T-helper 1 cell treated with Interleukin-12 subunit alpha and Interleukin-12 subunit beta and Interleukin-4 antibody, amounts not matched to agents 30 μg/mL and 1 μg/mL, for 36 hours (primary cell): ENCODE results near the gene CMA1.
"Not testable (repeated sequence)": the region's sequence is repeated elsewhere in the genome, so short reads cannot be mapped to it uniquely, and the experiment has no call there.

Source experiments
- H3K27ac Mint-ChIP-seq: one replicate; pipeline ENCODE4 v1.8.0; 2021; ENCODE audit warnings: mild to moderate bottlenecking, mixed read lengths
- H3K27me3 Mint-ChIP-seq: one replicate; pipeline ENCODE4 v1.8.0; 2021; ENCODE audit warnings: low read depth, mixed read lengths
- H3K36me3 Mint-ChIP-seq: one replicate; pipeline ENCODE4 v1.8.0; 2021; ENCODE audit warnings: low read depth, mixed read lengths
- H3K4me1 Mint-ChIP-seq: one replicate; pipeline ENCODE4 v1.8.0; 2021; ENCODE audit warnings: low read depth, mixed read lengths
- H3K4me3 Mint-ChIP-seq: one replicate; pipeline ENCODE4 v1.8.0; 2021; ENCODE audit warnings: mild to moderate bottlenecking, moderate library complexity, mixed read lengths
- H3K9me3 Mint-ChIP-seq: one replicate; pipeline ENCODE4 v1.8.0; 2021; ENCODE audit warnings: mixed read lengths

CMA1 gene, protein sequence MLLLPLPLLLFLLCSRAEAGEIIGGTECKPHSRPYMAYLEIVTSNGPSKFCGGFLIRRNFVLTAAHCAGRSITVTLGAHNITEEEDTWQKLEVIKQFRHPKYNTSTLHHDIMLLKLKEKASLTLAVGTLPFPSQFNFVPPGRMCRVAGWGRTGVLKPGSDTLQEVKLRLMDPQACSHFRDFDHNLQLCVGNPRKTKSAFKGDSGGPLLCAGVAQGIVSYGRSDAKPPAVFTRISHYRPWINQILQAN

DNA sequence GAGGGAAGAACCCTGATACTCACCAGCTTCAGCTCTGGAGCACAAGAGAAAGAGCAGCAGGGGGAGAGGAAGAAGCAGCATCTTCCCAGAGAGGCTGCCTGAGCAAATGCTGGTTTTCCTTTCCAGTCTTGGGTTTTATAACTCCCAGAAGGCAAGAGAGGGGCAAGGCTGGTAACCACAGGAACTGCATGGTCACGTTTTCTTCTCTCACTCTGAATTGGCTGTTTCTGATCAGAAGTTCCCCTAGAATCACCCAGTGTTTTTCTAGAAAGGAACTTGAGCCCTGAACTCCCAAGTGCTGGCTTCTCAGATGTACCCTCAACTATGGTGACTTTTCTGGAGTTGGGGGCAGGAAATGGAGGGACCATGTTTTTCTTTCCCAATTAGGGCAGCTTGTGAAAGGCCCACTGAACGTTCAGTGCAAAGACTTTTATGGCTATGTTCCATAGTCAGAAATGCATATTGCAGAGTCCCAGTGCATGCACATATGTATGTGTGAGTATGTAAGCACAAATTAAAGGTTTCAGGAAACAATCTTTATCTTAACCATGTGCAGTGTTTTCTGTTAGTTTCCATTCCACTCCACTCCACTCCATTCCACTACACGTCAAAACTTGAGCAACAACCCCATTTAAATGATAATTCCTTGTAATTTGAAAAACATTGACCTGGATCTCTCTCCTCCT lies at the start of gene CMA1:
Gene CMA1, minus strand, starts transcription at position 111 of the 686 bp plus-strand sequence. Its CDS starts 30 bp downstream, at position 81.
- peaks cover 8% of the 10 kb centered on the region for H3K27me3 Mint-ChIP-seq
- H3K27ac Mint-ChIP-seq, result peak within 1 kb of the TSS; percentile 52
- H3K9me3 Mint-ChIP-seq, result no peaks in the 10 kb centered on the region
- H3K36me3 Mint-ChIP-seq, result no peaks in the 10 kb centered on the region
- no peak within 1 kb of the TSS for H3K4me3 Mint-ChIP-seq
- peaks cover 14% of the 10 kb centered on the region for H3K4me1 Mint-ChIP-seq

DNA sequence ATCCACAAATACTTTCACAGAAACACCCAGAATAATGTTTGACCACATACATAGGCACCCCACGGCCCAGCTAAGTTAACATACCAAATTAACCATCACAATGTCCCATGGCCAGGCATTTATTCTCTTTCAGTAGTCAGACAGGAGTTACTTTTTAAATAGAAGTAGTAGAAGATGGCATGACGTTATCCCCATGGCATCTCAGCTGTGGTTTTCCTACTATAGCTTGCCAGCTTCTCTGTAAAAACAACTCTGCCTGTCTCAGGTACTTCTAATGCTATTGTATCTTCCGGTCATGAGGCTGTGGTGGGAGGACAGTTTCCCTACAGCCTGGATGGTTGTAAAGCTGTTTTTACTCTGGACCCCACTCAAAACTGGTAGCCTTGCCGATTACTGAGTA lies 48.7 kb upstream of the CMA1 start:
- H3K36me3 Mint-ChIP-seq, result no peaks in the 10 kb centered on the region
- no peak overlapping the region for H3K4me3 Mint-ChIP-seq
- H3K4me1 Mint-ChIP-seq, result no peaks in the 10 kb centered on the region
- peaks cover 4% of the 10 kb centered on the region for H3K27me3 Mint-ChIP-seq
- peaks cover 8% of the 10 kb centered on the region for H3K9me3 Mint-ChIP-seq
- no peak overlapping the region for H3K27ac Mint-ChIP-seq

DNA sequence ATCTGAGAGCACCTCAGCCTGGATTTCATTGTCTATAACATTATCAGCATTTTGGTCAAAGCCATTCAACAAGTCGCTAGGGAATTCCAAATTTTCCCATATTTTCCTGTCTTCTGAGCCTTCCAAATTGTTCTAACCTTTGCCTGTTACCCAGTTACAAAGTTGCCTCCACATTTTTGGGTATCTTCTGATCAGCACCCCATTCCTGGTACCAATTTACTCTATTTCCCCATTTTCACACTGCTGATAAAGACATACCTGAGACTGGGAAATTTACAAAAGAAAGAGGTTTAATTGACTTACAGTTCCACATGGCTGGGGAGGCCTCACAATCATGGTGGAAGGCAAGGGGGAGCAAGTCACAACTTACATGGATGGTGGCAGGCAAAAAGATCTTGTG lies 41.0 kb upstream of the CMA1 start:
- not testable (repeated sequence) for H3K4me1 Mint-ChIP-seq, H3K27me3 Mint-ChIP-seq, H3K4me3 Mint-ChIP-seq, H3K27ac Mint-ChIP-seq, H3K36me3 Mint-ChIP-seq
- H3K9me3 Mint-ChIP-seq, result peaks cover 40% of the 10 kb centered on the region

DNA sequence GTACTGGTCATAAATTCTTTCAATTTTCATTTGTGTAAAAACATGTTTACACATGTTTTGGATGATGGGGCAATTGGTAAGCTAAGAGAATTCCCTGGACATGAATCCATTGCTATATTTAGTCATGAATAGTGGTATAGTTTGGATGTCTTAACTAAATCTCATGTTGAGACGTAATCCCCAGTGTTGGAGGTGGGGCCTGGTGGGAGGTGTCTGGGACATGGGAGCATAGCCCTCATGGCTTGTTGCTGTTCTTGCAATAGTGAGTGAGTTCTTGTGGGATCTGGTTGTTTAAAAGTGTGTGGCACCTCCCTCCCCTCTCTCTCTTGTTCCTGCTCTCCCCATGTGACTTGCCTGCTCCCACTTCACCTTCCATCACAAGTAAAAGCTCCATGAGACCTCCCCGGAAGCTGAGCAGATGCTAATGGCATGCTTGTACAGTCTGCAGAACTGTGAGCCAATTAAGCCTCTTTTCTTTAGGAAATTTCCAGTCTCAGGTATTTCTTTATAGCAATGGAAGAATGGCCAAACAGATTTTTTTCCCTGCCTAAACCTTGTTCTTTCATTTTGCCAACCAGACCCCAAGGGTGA lies 34.4 kb upstream of the CMA1 start:
- Mint-ChIP-seq H3K9me3 (peaks cover 19% of the 10 kb centered on the region), H3K36me3 (no peaks in the 10 kb centered on the region), H3K27ac (no peak overlapping the region), H3K4me1 (no peaks in the 10 kb centered on the region), H3K27me3 (no peaks in the 10 kb centered on the region), H3K4me3 (no peak overlapping the region)

DNA sequence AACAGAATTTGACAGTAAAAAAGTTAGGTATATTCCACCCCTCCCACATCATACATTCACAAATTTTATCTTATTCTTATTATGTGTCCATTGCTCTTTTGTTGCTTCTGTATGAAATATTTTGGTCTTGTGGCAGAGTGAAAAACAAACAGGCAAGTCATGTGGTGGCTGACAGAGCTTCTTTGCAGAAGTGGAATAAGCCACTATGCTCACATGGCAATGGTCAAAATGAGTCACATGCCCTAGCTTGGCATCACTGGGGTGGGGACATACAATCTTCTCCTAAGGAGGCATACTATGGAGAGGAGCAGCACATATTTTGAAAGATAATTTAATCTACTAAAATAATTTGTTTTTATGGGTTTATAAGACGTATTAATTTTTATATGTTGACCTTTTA lies 27.7 kb upstream of the CMA1 start:
- Mint-ChIP-seq H3K27ac (no peak overlapping the region), H3K4me3 (no peak overlapping the region), H3K36me3 (no peaks in the 10 kb centered on the region), H3K27me3 (no peaks in the 10 kb centered on the region), H3K4me1 (peaks cover 3% of the 10 kb centered on the region), H3K9me3 (peaks cover 1% of the 10 kb centered on the region)

DNA sequence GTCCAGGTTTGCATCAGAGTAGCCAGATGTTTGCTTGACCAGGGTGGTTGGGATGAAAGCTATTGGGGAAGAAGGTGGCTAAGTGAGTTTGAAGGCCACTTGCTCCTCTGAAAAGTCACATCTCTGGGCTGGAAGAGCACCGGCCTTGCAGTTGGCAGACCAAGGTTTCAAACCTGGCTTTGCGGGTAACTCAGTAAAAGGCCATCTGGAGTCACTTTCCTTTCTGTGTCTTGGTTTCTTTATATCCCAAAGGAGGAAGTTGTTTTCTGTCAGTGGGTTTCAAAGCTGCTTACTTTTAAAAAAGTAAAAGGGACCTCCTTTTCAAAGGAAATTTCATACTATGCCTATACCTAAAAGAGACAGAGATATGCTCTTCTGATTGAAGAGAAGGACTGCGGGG lies 26.2 kb upstream of the CMA1 start:
- no peak overlapping the region for H3K4me3 Mint-ChIP-seq
- H3K36me3 Mint-ChIP-seq, result no peaks in the 10 kb centered on the region
- H3K27me3 Mint-ChIP-seq, result no peaks in the 10 kb centered on the region
- no peaks in the 10 kb centered on the region for H3K9me3 Mint-ChIP-seq
- no peak overlapping the region for H3K27ac Mint-ChIP-seq
- H3K4me1 Mint-ChIP-seq, result peaks cover 3% of the 10 kb centered on the region

DNA sequence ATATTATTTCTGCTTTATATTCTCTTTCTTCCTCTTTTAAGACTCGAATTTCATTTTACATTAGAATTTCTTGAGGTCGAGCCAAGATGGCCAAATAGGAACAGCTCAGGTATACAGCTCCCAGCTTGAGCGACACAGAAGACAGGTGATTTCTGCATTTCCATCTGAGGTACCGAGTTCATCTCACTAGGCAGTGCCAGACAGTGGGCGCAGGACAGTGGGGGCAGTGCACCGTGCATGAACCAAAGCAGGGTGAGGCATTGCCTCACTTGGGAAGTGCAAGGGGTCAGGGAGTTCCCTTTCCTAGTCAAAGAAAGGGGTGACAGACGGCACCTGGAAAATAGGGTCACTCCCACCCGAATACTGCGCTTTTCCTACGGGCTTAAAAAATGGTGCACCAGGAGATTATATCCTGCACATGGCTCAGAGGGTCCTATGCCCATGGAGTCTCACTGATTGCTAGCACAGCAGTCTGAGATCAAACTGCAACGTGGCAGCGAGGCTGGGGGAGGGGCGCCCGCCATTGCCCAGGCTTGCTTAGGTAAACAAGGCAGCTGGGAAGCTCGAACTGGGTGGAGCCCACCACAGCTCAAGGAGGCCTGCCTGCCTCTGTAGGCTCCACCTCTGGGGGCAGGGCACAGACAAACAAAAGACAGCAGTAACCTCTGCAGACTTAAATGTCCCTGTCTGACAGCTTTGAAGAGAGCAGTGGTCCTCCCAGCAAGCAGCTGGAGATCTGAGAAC lies 18.0 kb upstream of the CMA1 start:
- H3K4me1 Mint-ChIP-seq, H3K27ac Mint-ChIP-seq, H3K9me3 Mint-ChIP-seq, H3K4me3 Mint-ChIP-seq, H3K36me3 Mint-ChIP-seq: not testable (repeated sequence)
- peaks cover 15% of the 10 kb centered on the region for H3K27me3 Mint-ChIP-seq

DNA sequence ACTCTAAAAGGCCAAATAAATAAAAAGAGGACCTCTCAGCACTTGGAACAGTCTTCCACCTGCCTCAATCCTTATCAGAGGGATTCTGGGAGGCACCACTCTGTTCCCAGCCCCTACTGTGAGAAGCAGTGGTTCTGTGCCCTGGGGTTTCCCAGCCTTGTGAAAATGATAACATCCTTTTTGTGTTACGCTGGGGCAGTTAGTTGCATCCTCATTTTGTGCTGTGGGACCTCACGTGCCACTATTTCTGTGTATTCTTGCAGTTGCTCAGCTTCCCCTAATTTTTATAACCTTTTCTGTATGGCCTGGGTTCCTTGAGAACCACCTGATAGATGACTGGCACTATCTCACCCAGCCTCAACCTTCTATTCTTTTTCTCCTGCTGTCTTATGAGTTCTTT lies 10.8 kb upstream of the CMA1 start:
- Mint-ChIP-seq H3K36me3 (no peaks in the 10 kb centered on the region), H3K4me3 (no peak overlapping the region), H3K9me3 (no peaks in the 10 kb centered on the region), H3K27ac (no peak overlapping the region), H3K27me3 (peaks cover 9% of the 10 kb centered on the region), H3K4me1 (no peaks in the 10 kb centered on the region)

DNA sequence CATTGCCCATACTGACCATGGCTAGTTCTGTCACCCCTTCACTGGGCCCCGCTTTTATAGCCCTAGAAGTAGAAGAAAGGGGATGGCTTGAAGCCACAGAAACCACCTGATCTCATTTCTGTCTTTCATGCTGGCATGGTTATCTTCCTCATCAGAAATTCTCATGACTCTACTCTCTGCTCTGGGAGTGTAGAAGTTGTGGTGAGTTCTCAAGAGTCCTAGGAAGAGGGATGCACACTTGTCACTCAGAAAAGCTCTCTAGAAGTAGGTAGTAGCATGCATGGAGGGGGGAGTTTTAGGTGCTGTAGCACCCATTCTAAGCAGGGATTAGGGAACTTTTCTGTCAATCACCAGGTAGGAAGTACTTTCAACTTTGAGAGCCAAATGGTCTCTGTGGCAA lies 6.1 kb upstream of the CMA1 start:
- Mint-ChIP-seq H3K4me1 (no peaks in the 10 kb centered on the region), H3K9me3 (no peaks in the 10 kb centered on the region), H3K36me3 (no peaks in the 10 kb centered on the region), H3K27ac (no peak overlapping the region), H3K4me3 (no peak overlapping the region), H3K27me3 (peaks cover 14% of the 10 kb centered on the region)

DNA sequence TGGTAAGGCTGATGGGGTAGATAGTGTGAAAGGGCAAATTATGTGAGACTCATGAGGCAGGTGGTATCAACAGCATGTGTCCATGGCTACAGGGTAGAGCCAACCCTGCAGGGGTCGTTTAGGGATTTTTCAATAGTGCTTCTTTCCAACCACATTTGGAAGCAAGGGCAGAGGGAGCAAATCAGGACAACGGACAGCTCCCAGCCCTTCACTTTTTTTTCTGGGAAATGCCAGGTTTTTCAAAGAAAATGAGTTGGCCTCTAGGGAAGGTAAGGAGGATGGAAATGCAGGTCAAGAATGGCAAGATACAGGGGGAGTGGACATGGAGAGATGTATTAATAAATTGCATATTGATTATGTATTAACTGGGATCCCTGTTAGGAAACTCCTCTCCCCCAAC lies 4.9 kb upstream of the CMA1 start:
- Mint-ChIP-seq H3K4me3 (no peak overlapping the region), H3K4me1 (peaks cover 6% of the 10 kb centered on the region), H3K36me3 (no peaks in the 10 kb centered on the region), H3K27ac (no peak overlapping the region), H3K27me3 (peaks cover 14% of the 10 kb centered on the region), H3K9me3 (no peaks in the 10 kb centered on the region)

DNA sequence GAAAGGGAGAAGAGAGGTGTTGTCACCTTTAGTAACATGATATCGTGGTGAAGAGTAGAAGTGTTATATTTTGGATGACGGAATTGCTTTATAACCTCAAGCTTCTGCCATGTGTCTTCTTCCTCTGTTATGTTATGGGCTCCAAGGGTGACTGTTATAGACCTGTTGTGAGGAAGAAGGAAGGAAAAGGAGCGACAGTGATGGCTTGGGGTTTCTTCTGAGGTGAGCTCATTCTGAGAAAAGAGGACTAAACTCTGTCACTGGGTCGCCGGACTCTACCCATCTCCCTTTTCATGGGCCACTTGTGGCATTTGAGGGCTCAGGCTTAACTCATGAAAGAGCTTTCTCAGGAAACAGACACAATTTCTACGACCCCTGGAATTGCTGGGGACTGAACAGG lies 1.6 kb downstream of the CMA1 start:
- Mint-ChIP-seq H3K4me3 (no peak overlapping the region), H3K27ac (no peak overlapping the region), H3K27me3 (peaks cover 4% of the 10 kb centered on the region), H3K4me1 (peaks cover 14% of the 10 kb centered on the region), H3K9me3 (no peaks in the 10 kb centered on the region), H3K36me3 (no peaks in the 10 kb centered on the region)

DNA sequence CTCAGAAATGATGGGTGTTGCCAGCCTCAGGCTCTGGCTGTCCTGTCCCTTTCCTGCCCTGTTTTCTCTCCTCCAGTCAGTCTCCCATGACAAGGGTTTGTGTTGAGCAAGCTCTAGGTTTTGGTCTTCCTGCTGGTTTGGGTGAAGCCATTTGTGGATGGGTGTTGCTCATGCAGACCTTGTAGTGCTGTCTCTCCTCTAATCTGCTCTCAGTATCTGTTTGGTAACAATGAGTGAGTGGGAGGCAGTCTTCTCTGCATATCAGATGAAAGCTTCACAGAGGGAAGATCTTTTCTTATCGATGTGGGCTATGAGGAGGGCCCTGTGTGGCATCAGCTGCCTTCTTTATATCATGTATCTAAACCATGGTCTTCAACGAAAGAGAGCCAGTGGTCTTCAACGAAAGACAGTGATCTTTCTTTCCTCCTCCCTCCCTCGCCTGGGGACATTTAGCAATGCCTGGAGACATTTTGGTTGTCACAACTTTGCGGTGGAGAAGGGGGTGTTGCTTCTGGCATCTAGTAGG lies 3.6 kb downstream of the CMA1 start:
- Mint-ChIP-seq H3K4me1 (peaks cover 14% of the 10 kb centered on the region), H3K4me3 (no peak overlapping the region), H3K36me3 (no peaks in the 10 kb centered on the region)

DNA sequence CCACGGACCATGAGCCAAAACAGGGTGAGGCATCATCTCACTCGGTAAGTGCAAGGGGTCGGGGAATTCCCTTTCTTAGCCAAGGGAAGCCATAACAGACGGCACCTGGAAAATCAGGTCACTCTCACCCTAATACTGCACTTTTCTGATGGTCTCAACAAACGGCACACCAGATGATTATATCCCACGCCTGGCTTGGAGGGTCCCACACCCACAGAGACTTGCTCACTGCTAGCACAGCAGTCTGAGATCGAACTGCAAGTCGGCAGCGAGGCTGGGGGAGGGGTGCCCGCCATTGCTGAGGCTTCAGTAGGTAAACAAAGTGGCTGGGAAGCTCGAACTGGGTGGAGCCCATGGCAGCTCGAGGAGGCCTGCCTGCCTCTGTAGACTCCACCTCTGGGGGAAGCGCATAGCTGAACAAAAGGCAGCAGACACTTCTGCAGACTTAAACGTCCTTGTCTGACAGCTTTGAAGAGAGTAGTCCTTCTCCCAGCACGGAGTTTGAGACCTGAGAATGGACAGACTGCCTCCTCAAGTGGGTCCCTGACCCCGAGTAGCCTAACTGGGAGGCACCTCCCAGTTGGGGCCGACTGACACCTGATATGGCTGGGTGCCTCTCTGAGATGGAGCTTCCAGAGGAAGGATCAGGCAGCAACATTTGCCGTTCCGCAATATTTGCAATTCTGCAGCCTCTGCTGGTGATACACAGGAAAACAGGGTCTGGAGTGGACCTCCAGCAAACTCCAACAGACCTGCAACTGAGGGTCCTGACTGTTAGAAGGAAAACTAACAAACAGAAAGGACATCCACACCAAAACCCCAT lies 16.3 kb downstream of the CMA1 start:
- H3K9me3 Mint-ChIP-seq, H3K36me3 Mint-ChIP-seq, H3K4me1 Mint-ChIP-seq, H3K27me3 Mint-ChIP-seq, H3K27ac Mint-ChIP-seq, H3K4me3 Mint-ChIP-seq: not testable (repeated sequence)

More for the DNA sequence above, 3.6 kb downstream of the CMA1 start:
- Mint-ChIP-seq H3K27me3 (no peaks in the 10 kb centered on the region), H3K27ac (no peak overlapping the region), H3K9me3 (no peaks in the 10 kb centered on the region)
